HG03342 (cell line): Measurements from ENCODE around the gene OR52E2.
"Not testable (repeated sequence)": the region's sequence is repeated elsewhere in the genome, so short reads cannot be mapped to it uniquely, and the experiment has no call there.

Experiments
- ATAC-seq: cut with Tn5 transposase; IDR thresholded peaks from one replicate; pipeline ENCODE4 v1.9.1; 2021; ENCODE audit warnings: mild to moderate bottlenecking, moderate library complexity; ENCODE audit not compliant: unreplicated experiment

The OR52E2 gene

DNA sequence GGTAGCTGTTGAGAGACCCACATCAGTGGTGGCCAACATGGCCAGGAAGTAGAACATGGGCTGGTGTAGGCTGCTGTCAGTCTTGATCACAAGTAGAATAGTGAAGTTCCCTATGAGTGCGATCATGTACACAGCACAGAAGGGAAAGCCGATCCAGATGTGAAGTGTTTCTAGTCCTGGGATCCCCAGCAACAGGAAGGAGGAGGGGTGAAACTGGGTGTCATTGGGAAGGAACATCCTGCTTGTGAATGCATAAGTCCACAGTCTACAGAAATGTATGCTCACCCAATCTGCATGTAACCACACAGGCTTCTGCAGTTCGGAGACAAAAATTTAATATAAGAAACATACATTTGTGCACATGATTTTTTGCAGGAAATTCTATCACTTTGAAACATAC lies at the start of gene OR52E2:
TSS of gene OR52E2 (minus strand) at position 237 of the 400 bp plus-strand sequence. CDS start at position 237, 0 bp downstream.
- no peak for ATAC-seq

DNA sequence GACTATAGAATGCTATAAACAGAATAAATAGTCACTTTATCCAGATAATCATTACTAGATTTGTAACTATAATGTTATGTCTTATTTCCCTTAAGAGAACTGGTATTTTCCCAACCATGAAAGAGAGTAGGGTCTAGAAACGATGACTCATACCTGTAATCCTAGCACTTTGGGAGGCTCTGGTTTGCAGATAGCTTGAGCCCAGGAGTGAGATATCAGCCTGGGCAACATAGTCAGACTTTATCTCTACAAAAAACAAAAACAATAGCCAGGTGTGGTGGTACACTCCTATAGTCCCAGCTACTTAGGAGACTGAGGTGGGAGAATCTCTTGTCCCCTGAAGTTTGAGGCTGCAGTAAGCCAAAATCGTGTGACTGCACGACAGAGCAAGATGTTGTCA lies 47.9 kb upstream of the OR52E2 start:
- no peak for ATAC-seq

DNA sequence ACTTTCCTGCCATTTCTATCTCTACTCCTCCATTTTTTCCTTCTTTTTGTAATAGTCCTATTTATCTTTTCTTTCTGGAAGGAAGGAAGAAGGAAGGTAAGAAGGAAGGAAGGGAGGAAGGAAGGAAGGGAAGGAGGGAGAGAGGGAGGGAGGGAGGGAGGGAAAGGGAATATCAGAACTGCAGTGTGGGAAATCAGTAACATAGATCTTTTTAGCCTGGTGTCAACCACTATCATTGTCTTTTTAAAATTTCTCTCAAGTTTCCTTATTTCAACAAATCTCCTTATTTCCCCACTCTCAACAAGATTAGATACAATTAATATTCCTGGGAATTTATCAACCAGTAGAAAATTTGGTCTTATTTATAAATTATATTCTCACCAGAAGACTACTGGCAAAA lies 43.6 kb upstream of the OR52E2 start:
- no peak for ATAC-seq

DNA sequence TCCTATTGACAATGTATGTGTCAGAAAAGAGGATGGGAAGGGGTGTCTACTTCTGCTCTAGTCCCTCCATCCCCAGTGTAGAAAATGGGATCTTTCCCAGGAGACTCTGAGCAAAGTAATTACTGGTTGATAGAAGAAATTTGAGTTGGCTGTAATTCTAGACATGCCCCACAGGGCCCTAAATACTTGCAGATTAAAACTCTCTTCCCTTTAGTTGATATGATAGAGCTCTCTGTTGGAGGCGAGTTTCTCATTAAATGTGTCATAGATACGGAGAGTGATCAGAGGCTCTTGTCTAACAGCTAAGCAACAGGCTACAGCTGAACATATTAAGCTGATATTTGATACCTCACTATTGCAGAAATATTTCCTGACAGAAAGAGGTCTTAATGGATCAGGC lies 42.8 kb upstream of the OR52E2 start:
- ATAC-seq: no peak

DNA sequence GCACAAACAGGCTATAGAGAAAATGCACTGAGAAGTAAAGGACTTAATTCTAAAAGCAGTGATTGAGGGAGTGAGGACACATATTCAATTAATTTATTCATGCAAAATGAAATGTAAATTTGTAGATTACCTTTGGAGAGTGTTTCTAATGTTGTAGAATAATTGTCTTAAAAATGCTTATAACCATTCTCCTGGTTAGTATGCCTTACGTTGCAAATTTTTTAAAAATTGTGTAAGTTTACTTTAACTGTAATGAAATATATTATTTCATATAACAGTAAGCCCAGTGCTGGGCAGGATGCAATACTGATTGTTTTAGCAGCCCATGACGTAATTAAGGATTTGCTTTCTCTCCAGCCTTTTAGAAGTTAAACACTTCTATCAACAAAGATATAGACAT lies 36.6 kb upstream of the OR52E2 start:
- no peak for ATAC-seq

DNA sequence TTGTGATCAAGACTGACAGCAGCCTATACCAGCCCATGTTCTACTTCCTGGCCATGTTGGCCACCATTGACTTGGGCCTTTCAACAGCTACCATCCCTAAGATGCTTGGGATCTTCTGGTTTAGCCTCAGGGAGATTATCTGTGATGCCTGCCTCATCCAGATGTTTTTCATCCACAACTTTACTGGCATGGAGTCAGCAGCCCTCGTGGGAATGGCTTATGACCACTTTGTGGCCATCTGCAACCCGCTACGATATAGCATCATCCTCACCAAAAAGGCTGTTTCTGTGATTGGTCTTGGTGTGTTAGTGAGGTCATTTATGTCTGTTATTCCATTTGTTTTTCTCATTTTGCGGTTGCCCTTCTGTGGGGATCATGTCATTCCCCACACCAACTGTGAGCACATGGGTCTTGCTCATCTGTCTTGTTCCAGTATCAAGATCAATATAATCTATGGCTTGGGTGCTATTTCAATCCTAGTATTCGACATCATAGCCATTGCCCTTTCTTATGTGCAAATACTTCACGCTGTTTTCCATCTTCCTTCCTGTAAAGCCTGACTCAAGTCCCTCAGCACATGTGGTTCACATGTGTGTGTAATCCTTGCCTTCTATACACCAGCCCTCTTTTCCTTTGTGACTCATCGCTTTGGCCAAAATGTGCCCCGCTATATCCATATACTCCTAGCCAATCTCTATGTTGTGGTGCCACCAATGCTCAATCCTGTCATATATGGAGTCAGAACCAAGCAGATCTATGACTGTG lies 33.6 kb upstream of the OR52E2 start:
- ATAC-seq: no peak

DNA sequence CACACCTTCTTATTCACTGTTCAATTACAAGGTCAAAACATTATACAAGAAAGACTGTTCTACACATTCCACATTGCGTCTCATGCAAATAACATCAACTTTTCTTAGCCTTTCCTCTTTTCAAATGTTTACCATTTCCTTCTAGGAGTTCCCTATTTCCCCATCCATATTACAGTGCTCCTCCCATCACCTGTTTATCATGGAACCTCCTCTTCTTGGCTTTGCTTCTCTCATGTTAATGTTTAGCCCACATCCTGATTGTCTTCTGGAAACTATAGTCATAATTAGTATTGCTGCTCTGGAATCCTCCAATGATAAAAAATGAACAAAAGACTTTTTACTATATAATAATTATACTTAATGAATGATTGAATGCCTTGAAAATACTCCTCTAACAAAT lies 31.2 kb upstream of the OR52E2 start:
- no peak for ATAC-seq

DNA sequence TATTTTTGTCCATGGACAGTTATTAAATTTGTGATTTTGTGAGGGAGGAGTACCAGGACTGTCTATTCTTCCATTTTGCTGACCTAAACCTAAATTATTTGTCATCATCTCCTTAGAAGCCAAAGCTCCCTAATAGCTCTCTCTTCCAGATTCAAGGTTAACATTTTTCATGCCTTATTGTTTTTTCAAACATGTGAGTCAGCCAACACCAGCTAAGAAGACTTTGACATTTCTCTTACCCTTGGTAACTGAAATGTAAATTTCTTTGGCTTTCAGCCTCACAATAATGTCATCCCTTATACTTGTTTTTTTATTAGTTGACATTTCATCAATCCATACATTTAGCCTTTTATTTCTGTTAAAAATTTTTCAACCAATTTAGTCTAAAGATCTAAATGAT lies 29.1 kb upstream of the OR52E2 start:
- no peak for ATAC-seq

DNA sequence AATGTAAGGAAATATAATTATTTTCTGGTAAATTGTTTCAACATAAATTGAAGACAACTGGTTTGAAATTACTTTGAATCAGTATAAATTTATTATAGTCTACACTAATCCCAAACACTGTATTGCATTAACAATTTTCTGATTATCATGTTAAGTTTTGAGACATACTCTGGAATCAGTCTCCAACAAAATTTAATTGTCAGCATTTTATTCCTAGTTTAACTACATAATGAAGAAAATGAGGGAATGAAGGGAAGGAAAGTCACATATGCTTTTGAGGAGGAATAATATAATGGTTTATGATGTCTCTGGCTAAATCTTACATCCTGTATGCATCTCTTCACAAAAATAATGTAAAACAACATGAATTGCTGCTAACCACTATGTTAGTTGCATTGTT lies 24.2 kb upstream of the OR52E2 start:
- no peak for ATAC-seq

DNA sequence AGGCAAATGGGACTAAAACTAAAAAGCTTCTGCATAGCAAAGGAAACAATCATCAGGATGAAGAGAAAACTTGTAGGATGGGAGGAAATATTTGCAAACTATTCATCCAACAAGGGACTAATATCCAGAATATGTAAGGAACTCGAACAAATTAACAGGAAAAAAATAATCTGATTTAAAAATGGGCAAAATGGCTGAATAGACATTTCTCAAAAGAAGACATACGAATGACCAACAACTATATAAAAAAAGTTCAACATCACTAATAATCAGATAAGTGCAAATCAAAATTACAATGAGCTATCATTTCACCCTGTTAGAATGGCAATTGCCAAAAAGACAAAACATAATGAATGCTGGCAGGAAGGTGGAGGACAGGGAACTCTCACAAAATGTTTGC lies 22.0 kb upstream of the OR52E2 start:
- no peak for ATAC-seq

DNA sequence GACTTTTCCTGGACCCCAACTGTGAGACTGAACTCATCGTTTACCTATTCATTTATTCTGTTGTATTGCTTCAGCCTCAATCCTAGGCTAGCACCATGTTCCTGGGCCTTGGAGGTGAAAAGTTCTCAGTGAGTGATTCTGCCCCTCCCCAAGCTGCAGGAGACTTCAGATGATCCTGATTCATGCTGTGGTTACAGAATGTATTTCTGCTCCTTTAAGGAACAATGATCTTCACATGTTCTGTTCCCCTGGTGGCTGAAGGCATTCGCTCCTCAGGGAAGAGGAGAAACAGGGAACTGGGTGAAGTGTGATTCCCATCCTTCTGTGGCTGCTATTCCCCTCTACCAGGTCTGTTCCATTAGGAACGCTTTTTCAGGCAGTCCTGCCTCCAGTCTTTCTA lies 12.4 kb upstream of the OR52E2 start:
- ATAC-seq: no peak

DNA sequence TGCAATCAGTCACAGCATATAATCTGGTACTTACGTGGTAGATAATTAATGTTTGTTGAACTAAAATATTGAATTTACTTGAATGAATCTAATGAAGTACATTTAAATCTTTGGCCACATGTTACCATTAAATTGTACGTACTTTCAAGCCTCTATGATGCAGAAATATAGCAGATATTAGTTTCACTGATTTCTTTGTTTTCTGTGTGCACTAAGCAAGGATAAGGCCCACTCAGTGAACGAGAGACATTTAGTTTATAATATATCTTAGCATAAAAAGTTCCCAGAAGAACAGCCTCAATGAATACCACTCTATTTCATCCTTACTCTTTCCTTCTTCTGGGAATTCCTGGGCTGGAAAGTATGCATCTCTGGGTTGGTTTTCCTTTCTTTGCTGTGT lies 9.8 kb upstream of the OR52E2 start, which contains the start of gene OR52E1:
TSS of gene OR52E1 (plus strand) at position 301 of the 400 bp plus-strand sequence.
- no peak for ATAC-seq

DNA sequence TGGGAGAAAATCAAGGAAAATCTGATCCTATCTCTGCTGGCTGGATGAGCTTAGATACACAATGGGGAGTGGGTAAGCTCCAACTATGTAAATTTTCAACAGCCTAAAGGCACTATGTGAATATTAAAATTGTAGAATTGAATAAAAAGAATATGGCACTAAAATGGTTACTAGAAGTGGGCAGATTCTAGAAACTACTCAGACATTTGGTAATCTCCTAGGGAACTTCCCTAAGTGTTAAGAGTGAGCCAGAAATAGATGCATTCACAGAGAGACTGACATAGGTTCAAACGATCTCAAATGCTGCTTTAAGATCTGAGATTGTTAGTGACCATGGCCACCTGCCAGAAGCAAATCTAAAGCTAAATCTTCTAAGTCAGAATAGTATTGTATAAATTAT lies 5.6 kb upstream of the OR52E2 start:
- no peak for ATAC-seq

DNA sequence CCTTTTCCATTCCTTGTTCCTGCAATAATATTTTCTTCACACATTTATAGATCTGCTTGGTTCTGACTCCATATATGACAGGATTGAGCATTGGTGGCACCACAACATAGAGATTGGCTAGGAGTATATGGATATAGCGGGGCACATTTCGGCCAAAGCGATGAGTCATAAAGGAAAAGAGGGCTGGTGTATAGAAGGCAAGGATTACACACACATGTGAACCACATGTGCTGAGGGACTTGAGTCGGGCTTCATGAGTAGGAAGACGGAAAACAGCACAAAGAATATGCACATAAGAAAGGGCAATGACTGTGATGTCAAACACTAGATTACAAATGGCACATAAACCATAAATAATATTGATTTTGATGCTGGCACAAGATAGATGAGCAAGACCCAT lies 748 bp downstream of the OR52E2 start:
- not testable (repeated sequence) for ATAC-seq

DNA sequence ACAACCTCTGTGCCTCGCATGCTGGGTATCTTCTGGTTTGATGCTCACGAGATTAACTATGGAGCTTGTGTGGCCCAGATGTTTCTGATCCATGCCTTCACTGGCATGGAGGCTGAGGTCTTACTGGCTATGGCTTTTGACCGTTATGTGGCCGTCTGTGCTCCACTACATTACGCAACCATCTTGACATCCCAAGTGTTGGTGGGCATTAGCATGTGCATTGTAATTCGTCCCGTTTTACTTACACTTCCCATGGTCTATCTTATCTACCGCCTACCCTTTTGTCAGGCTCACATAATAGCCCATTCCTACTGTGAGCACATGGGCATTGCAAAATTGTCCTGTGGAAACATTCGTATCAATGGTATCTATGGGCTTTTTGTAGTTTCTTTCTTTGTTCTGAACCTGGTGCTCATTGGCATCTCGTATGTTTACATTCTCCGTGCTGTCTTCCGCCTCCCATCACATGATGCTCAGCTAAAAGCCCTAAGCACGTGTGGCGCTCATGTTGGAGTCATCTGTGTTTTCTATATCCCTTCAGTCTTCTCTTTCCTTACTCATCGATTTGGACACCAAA lies 12.6 kb downstream of the OR52E2 start:
- ATAC-seq: no peak

DNA sequence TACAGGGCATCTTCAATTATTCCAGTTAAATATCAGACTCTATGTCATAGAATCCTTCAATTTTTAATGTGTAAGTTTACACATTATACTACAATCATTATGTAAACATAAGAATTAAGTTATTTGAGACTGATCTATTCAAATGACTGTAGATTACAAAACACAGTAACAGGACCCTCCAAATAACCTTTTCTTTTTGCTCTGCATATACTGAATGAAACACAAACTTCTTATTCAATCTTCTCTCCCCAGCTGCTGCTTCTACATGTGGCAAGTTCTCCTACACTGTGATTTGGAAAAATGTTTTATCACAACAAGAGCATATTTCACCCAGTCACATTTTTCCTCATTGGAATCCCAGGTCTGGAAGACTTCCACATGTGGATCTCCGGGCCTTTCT lies 13.2 kb downstream of the OR52E2 start, which contains the start of gene OR52J3:
TSS of gene OR52J3 (plus strand) at position 301 of the 400 bp plus-strand sequence. CDS start at position 301, 0 bp downstream.
- no peak for ATAC-seq

DNA sequence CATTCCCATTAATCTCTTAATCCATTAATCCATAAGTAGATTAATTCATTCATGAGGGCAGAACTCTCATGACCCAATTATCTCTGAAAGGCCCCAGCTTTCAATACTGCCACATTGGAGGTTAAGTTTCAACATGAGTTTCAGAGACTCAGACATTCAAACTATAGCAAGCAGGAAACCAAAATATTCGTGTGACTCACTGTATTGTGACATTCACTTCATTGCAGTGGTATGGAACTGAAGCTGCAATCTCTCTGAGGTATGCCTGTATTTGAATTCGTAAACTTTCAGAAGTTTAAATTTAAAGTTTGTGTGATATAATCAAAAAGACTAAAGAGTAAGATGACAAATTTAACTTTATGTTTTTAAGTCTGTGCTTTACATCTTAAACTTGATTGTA lies 16.0 kb downstream of the OR52E2 start:
- ATAC-seq: no peak

DNA sequence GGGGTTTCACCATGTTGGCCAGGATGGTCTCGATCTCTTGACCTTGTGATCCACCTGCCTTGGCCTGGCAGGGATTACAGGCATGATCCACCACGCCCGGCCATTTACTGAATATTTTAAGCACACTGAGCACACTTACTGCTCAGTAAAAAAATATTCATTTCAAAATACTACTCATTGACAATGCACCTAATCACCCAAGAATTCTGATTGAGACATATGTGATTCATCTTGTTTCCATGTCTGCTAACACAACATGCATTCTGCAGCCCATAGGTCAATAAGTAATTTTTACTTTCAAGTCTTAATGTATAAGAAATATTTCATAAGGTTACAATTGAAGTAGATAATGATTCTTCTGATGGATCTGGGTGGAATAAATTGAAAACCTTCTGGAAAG lies 17.3 kb downstream of the OR52E2 start:
- ATAC-seq: no peak

DNA sequence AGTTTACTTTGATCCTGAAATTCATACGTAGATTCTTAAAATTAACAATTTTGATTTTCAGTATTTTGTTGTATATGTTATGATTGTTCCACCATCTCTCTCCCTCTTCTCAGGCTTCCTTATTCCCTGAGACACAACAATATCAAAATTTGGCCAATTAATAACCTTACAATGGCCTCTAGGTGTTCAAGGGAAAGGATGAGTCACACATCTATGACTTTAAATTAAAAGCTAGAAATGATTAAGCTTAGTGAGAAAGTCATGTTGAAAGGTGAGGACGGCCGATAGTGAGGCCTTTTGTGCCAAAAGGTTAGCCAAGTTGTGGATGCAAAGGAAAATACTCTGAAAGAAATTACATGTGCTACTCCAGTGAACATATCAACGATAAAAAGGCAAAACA lies 18.6 kb downstream of the OR52E2 start:
- ATAC-seq: no peak

DNA sequence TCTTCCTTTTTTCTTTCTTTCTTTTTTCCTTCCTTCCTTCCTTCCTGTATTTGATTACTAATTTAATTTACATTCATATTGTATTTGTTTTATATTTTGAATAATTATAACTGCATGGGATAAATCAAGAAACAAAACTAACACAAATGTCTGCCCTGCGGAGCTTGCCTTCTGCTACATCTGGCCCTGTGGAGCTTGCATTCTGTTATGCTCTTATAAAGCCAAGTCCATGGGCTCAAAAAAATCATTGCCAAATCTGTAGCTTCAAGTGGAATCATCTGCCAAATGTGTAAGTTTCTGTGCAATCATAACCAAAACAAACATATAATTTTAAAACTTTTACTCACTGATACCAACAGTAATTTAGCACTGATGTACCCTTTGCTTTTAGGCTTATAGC lies 21.1 kb downstream of the OR52E2 start:
- no peak for ATAC-seq

DNA sequence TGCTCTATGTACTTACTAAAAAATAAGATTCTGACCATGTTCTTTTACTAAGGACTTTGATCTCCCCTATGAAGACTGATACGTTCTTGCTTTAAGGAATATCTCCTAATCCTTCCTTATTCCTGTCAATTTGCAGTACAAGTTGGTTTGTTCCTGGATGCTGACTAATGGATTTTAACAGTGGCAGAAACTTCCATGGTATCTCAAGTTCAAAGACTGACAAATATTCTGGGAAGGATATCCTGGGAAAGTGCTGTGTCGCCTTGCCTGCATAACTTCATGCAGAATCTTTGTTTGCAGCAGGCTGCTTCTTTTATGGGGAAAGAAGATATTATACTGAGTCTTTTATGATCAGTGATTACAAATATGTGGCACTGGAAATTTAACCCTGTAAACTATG lies 21.5 kb downstream of the OR52E2 start:
- no peak for ATAC-seq

DNA sequence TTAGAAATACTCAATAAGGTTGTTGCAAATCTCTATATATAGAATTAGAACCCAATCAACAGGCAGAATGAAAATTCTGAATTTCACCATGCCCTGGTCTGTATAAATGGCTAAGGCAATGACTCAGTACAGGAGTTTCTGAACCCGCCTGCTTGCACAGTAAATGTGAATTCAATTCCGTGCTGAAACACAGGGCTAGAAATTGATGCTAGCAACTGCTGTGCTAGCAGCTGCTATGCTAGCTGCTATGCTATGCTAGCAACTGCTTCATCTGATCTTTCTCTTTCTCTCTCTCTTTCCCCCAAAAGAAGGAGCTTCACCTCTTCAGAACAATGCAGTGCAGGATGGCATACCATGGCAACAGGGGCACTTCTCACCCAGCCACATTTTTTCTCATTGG lies 22.8 kb downstream of the OR52E2 start:
- ATAC-seq: no peak

DNA sequence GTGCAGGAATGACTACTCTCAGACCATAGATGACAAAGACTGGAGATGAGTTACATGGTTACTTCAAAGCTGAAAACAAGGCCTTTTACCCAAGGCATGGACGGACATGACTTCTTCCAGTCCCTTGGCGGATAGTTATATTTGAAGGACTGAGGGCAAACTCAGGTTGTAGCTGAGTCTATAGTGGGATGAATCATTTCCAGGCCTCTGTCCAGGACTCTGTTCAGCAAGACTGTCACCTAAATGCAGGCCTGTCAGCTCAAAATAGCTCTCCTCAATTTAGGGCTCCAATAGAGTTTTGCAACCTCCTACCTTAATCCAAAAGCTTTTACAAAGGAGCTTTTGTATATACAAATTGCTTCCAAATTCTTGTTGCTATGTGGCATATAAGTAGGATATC lies 37.4 kb downstream of the OR52E2 start:
- ATAC-seq: no peak
